A549 treated with AZD9567 at 1 μM for 4 hours (cell line): ENCODE results near the gene SPDL1. TPM values are rescaled to one million over a fixed set of nuclear protein-coding genes. Genes with fewer than 3 reads are reported as not detected.

ENCODE experiments used
- total RNA-seq: library from RNA; stranded (reverse); fragments of 200-300 nt; extraction: Qiagen RNA extraction; gene quantifications from 5 replicates; pipeline ENCODE4 v1.2.3, GENCODE V29; 2022; ENCODE audit not compliant: insufficient read depth

Gene SPDL1, protein sequence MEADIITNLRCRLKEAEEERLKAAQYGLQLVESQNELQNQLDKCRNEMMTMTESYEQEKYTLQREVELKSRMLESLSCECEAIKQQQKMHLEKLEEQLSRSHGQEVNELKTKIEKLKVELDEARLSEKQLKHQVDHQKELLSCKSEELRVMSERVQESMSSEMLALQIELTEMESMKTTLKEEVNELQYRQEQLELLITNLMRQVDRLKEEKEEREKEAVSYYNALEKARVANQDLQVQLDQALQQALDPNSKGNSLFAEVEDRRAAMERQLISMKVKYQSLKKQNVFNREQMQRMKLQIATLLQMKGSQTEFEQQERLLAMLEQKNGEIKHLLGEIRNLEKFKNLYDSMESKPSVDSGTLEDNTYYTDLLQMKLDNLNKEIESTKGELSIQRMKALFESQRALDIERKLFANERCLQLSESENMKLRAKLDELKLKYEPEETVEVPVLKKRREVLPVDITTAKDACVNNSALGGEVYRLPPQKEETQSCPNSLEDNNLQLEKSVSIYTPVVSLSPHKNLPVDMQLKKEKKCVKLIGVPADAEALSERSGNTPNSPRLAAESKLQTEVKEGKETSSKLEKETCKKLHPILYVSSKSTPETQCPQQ
- total RNA-seq: 56.1 to 79.1 TPM (median 60.4 TPM) in 5 replicates

DNA sequence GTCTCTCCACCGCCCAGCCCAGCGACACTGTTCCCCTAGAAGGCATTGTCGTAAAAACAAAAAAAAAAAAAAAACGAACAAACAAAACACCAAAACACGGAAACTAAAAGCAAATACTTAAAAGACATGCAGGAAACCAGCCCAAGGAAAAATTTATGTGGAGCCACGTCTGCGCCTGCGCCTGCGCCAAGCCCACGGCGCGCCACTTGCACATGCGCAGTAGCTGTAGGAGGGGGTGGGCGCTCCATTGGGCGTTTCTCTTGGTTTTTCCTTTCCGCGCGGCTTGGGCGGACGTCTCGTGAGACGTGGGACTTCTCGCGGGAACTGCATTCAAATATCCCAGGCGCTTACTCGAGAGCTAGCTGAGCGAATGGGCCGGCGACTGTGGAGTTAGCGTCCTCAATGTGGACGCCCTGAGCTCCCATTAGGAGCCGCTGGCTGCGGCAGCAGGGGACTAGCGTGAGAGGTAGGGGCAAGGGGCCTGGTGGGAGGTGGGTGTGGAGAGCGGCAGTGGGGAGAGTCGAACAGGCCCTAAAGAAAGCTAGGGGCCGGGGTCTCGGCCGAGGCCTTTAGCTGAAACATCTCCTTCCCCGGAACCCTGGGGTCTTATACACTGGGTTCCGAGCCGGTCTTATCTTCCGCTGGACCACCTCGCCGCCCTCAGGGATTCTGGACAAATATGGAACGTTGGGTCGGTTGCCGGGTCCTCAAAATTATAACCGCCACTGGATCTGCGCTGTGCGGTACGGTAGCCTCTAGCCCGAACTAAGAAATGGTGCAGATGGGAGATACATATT is at the start of gene SPDL1:
SPDL1 (plus strand) TSS at position 350 of the 797 bp plus-strand sequence. CDS start 4,644 bp downstream, outside the sequence.

DNA sequence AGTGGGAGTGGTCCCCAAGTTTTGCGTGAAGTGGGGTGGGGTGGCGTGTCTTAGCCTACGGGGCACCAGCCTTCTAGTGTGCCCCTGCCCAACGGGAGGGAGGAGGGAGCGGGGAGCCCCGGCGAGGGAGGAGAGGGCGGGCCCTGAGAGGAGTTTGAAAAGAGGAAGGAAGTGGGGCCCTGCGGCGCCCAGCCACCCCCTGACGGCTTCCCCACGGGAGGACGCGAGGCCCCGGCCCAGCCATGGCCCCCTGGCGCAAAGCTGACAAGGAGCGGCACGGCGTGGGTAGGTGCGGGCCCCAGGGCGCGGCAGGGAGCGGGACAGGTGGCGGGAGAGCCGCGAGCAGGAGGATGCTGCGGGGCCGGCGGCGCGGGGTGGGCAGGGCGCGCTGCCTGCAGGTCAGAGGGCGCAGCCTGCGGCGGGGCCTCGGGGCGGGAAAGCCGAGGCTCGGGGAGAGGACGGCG is 53.5 kb downstream of the SPDL1 start, which contains the start of gene DOCK2:
DOCK2 (plus strand) TSS at position 191 of the 464 bp plus-strand sequence; CDS start at position 243, 52 bp downstream.

Other genes starting within 250 kb of the SPDL1 start
- 1.5 to 4.7 TPM (median 2.3 TPM) in 5 replicates for gene DOCK2, start 53.5 kb downstream of the SPDL1 start, total RNA-seq